GM23338 (cell line): ENCODE measurements around the gene SLC2A14. TPM values are rescaled to one million over a fixed set of nuclear protein-coding genes. Genes with fewer than 3 reads are reported as not detected.
A peak's percentile ranks its signal among the peaks of the same experiment; 100 is the strongest.
"Not testable (repeated sequence)": the region's sequence is repeated elsewhere in the genome, so short reads cannot be mapped to it uniquely, and the experiment has no call there.

Experiments
- ATAC-seq: fragments of 200-7000 bp; cut with Tn5 transposase; 3 replicates; pipeline ENCODE4 v1.9.1; 2020
- DNase-seq: peaks from one replicate; pipeline ENCODE4 v3.0.0-alpha.2; 2015; ENCODE audit warnings: low spot score
- H2AFZ ChIP-seq: fragments of 200-600 bp; sonication (generic); 2 replicates; pipeline ENCODE4 v1.8.0; 2016; ENCODE audit warnings: antibody characterized with exemption, mild to moderate bottlenecking, moderate library complexity
- H3F3A ChIP-seq: fragments of 200-600 bp; sonication (generic); replicated peaks from 2 replicates; pipeline ENCODE4 v1.8.0; 2017; ENCODE audit warnings: antibody characterized with exemption, mixed run types, low read depth
- H3K27ac ChIP-seq: fragments of 200-600 bp; sonication (generic); 2 replicates; pipeline ENCODE4 v1.6.1; 2016; ENCODE audit warnings: low read depth
- H3K27me3 ChIP-seq: fragments of 200-600 bp; sonication (generic); 2 replicates; pipeline ENCODE4 v1.8.0; 2016; ENCODE audit warnings: mild to moderate bottlenecking, mixed run types, moderate library complexity; ENCODE audit not compliant: insufficient read depth
- H3K36me3 ChIP-seq: fragments of 200-600 bp; sonication (generic); 2 replicates; pipeline ENCODE4 v1.8.0; 2016; ENCODE audit warnings: mild to moderate bottlenecking; ENCODE audit not compliant: insufficient read depth
- H3K4me1 ChIP-seq: fragments of 200-600 bp; sonication (generic); 2 replicates; pipeline ENCODE4 v1.8.0; 2016; ENCODE audit warnings: mild to moderate bottlenecking, moderate library complexity; ENCODE audit not compliant: insufficient read depth
- H3K4me2 ChIP-seq: fragments of 200-600 bp; sonication (generic); 2 replicates; pipeline ENCODE4 v1.7.1; 2017; ENCODE audit warnings: mixed run types
- H3K4me3 ChIP-seq: fragments of 200-600 bp; sonication (generic); 2 replicates; pipeline ENCODE4 v1.6.1; 2016; ENCODE audit warnings: mixed run types
- H3K79me2 ChIP-seq: fragments of 200-600 bp; sonication (generic); replicated peaks from 2 replicates; pipeline ENCODE4 v1.8.0; 2017; ENCODE audit warnings: mild to moderate bottlenecking; ENCODE audit not compliant: insufficient read depth
- H3K9me2 ChIP-seq: fragments of 200-600 bp; sonication (generic); 2 replicates; pipeline ENCODE4 v1.8.0; 2017; ENCODE audit not compliant: insufficient read depth
- H4K20me1 ChIP-seq: fragments of 200-600 bp; sonication (generic); replicated peaks from 2 replicates; pipeline ENCODE4 v1.8.0; 2017; ENCODE audit warnings: mild to moderate bottlenecking; ENCODE audit not compliant: insufficient read depth
- H3K27ac Mint-ChIP-seq: 2 replicates; pipeline ENCODE4 v1.8.0; 2020; ENCODE audit warnings: inconsistent platforms, mild to moderate bottlenecking, moderate library complexity, mixed read lengths
- H3K27me3 Mint-ChIP-seq: 3 replicates; pipeline ENCODE4 v1.8.0; 2022; ENCODE audit warnings: low read depth, mild to moderate bottlenecking, moderate library complexity, mixed read lengths, inconsistent platforms; ENCODE audit not compliant: insufficient read depth, poor library complexity
- H3K36me3 Mint-ChIP-seq: 3 replicates; pipeline ENCODE4 v1.8.0; 2021; ENCODE audit warnings: low read depth, mild to moderate bottlenecking, inconsistent platforms, moderate library complexity, mixed read lengths
- H3K4me1 Mint-ChIP-seq: 3 replicates; pipeline ENCODE4 v1.8.0; 2020; ENCODE audit warnings: mild to moderate bottlenecking, inconsistent platforms, mixed read lengths
- H3K4me3 Mint-ChIP-seq: 3 replicates; pipeline ENCODE4 v1.8.0; 2021; ENCODE audit warnings: moderate library complexity, mild to moderate bottlenecking, inconsistent platforms, mixed read lengths
- H3K9me3 Mint-ChIP-seq: 3 replicates; pipeline ENCODE4 v1.8.0; 2020; ENCODE audit warnings: moderate library complexity, mild to moderate bottlenecking, inconsistent platforms, mixed read lengths
- CREB1 ChIP-seq: fragments of 250-450 bp; sonication (Bioruptor Pico); IDR thresholded peaks from 2 replicates; pipeline ENCODE4 v1.5.0; 2020; ENCODE audit warnings: low read depth, mild to moderate bottlenecking, moderate library complexity
- CTCF ChIP-seq, 2 experiments: fragments of 200-600 bp in 1 of 2; sonication (generic) in 1 of 2; conservative IDR thresholded peaks; 2 replicates each; pipeline versions ENCODE4 v1.5.1 to v1.6.1; 2016 to 2017; ENCODE audit warnings: antibody characterized with exemption in 2 of 2, low read depth in 2 of 2, mild to moderate bottlenecking in 2 of 2, moderate library complexity in 1 of 2
- NANOG ChIP-seq: IDR thresholded peaks from 2 replicates; pipeline ENCODE4 v1.6.1; 2016; ENCODE audit warnings: antibody characterized with exemption, borderline replicate concordance
- ZNF114 ChIP-seq: fragments of 250-450 bp; sonication (Bioruptor Pico); IDR thresholded peaks from 2 replicates; pipeline ENCODE4 v1.5.0; 2020; ENCODE audit warnings: mild to moderate bottlenecking, moderate library complexity
- polyA plus RNA-seq: library from polyadenylated mRNA; unstranded; fragments of >200 nt; fragmentation: Nextera tagmentation; extraction: Ambion mirVana; gene quantifications from 2 replicates; pipeline ENCODE4 v1.2.1, GENCODE V29; 2016
- total RNA-seq: library from RNA; depleted of rRNA; stranded (reverse); fragments of >200 nt; shearing (Covaris generic); gene quantifications from 2 replicates; pipeline ENCODE4 v1.2.3, GENCODE V29; 2014

The SLC2A14 gene
- total and polyA plus RNA-seq, 2 experiments from 2014 or later, result 6.8 to 31.5 TPM

- H3K79me2 ChIP-seq, result no peaks in the 10 kb centered on the region
- TF ChIP-seq NANOG (no peak), CTCF (conservative IDR thresholded peaks at IDR 0.05; ENCODE audit: low read depth in 2 of 2) (peak; percentile 65 to 69), ZNF114 (CRISPR knock-in tag) (no peak)
- no peak overlapping the region for H3K4me3 ChIP-seq
- no peak overlapping the region for H3K4me2 ChIP-seq
- Mint-ChIP-seq H3K4me3 (peak overlapping the region; percentile 44; the same call in 1 of the 3 replicates), H3K27ac (peak overlapping the region; percentile 95), H3K36me3 (no peaks in the 10 kb centered on the region), H3K4me1 (peaks cover 37% of the 10 kb centered on the region), H3K27me3 (peaks cover 16% of the 10 kb centered on the region), H3K9me3 (no peaks in the 10 kb centered on the region)
- no peaks in the 10 kb centered on the region for H4K20me1 ChIP-seq
- ATAC-seq (peak; percentile 12), DNase-seq (peak; percentile 85)
- H3K27me3 ChIP-seq, result no peaks in the 10 kb centered on the region
- H2AFZ ChIP-seq, result no peak overlapping the region
- no peaks in the 10 kb centered on the region for H3K9me2 ChIP-seq
- H3K27ac ChIP-seq, result peak overlapping the region; percentile 99
- peaks cover 15% of the 10 kb centered on the region for H3K4me1 ChIP-seq
- H3F3A ChIP-seq, result peaks cover 15% of the 10 kb centered on the region
- H3K36me3 ChIP-seq, result no peaks in the 10 kb centered on the region
Observed at GRCh38 chr12:7907009-7907408, 34.3 kb upstream of the SLC2A14 start.

- peak; percentile 76 for DNase-seq
- peaks cover 15% of the 10 kb centered on the region for H3K4me1 ChIP-seq
- peak overlapping the region; percentile 95 for H3K27ac Mint-ChIP-seq
- not testable (repeated sequence) for H3K9me2 ChIP-seq, H4K20me1 ChIP-seq, H3K36me3 ChIP-seq, H3K79me2 ChIP-seq, H2AFZ ChIP-seq, H3K36me3 Mint-ChIP-seq, H3K9me3 Mint-ChIP-seq, H3K27me3 ChIP-seq
- ATAC-seq, result peak; percentile 60
- peaks cover 16% of the 10 kb centered on the region for H3K27me3 Mint-ChIP-seq
- H3K4me2 ChIP-seq, result peak overlapping the region; percentile 44; the same call in 1 of the 2 replicates
- H3K4me3 ChIP-seq, result peak overlapping the region; percentile 10; the same call in 1 of the 2 replicates
- peak overlapping the region; percentile 52 for H3K4me3 Mint-ChIP-seq
- H3K4me1 Mint-ChIP-seq, result peaks cover 37% of the 10 kb centered on the region
- H3K27ac ChIP-seq, result peak overlapping the region; percentile 99
- peaks cover 15% of the 10 kb centered on the region for H3F3A ChIP-seq
Observed at GRCh38 chr12:7906303-7906702, 33.6 kb upstream of the SLC2A14 start.

GRCh38 chr12:7905600-7906125 is 32.9 kb upstream of the SLC2A14 start:
- TF ChIP-seq CREB1, result 0 out of 2 replicates have a peak, but pooled peaks have one; percentile 14
- Histone ChIP-seq H3K4me3 (peak overlapping the region; percentile 29), H3K4me1 (peaks cover 15% of the 10 kb centered on the region), H3F3A (peaks cover 15% of the 10 kb centered on the region), H3K27ac (peak overlapping the region; percentile 99), H3K4me2 (peak overlapping the region; percentile 66)
- peak; percentile 92 for ATAC-seq
- H2AFZ ChIP-seq, H3K79me2 ChIP-seq, H3K36me3 ChIP-seq, H3K9me3 Mint-ChIP-seq, H3K9me2 ChIP-seq, H3K27me3 ChIP-seq, H3K36me3 Mint-ChIP-seq, H4K20me1 ChIP-seq: not testable (repeated sequence)
- Mint-ChIP-seq H3K27ac (peak overlapping the region; percentile 95), H3K27me3 (peaks cover 16% of the 10 kb centered on the region), H3K4me3 (peak overlapping the region; percentile 52), H3K4me1 (peaks cover 39% of the 10 kb centered on the region)
- DNase-seq, result peak; percentile 73
